ENCODE measurements around the gene PPP3R1. TPM values are rescaled to one million over a fixed set of nuclear protein-coding genes. Genes with fewer than 3 reads are reported as not detected.

The PPP3R1 gene
- total and polyA plus RNA-seq, 2 of the 8 experiments (the other 6 are each of a cell fraction or from before 2014, with no cell fraction given), result 9.3 to 85.1 TPM

GRCh38 chr2:68156419-68156818, 95.9 kb downstream of the PPP3R1 start (continued):
- TF ChIP-seq CTCF (IDR thresholded peaks at IDR 0.05; ENCODE audit: control extremely low read depth in 1 of 3, insufficient read depth in 1 of 3, low read depth in 1 of 3, low read length in 3 of 3) (no peak), ATF2 (IDR thresholded peaks at IDR 0.05; ENCODE audit: low read length) (no peak), SP1 (IDR thresholded peaks at IDR 0.05; ENCODE audit: low read depth, low read length) (no peak), NANOG (IDR thresholded peaks at IDR 0.05; ENCODE audit: insufficient read depth, low read depth, low read length, poor library complexity, severe bottlenecking) (no peak), CTBP2 (IDR thresholded peaks at IDR 0.05; ENCODE audit: borderline replicate concordance, insufficient read depth, insufficient read length, low read length) (no peak), CBX5 (IDR thresholded peaks at IDR 0.05; ENCODE audit: low read depth, low read length) (no peak), HDAC2 (IDR thresholded peaks at IDR 0.05; ENCODE audit: borderline replicate concordance in 1 of 2, low read depth in 2 of 2, low read length in 2 of 2) (no peak), CREB1 (IDR thresholded peaks at IDR 0.05) (no peak)

Measured in H1 (cell line).